SIG-M5 (cell line): ENCODE measurements around the gene POMGNT2.
"Not testable (repeated sequence)": the region's sequence is repeated elsewhere in the genome, so short reads cannot be mapped to it uniquely, and the experiment has no call there.

ENCODE experiments used
- DNase-seq: peaks from one replicate; lab custom pipeline; 2025; lab: John Stamatoyannopoulos, UW

Gene POMGNT2

DNA sequence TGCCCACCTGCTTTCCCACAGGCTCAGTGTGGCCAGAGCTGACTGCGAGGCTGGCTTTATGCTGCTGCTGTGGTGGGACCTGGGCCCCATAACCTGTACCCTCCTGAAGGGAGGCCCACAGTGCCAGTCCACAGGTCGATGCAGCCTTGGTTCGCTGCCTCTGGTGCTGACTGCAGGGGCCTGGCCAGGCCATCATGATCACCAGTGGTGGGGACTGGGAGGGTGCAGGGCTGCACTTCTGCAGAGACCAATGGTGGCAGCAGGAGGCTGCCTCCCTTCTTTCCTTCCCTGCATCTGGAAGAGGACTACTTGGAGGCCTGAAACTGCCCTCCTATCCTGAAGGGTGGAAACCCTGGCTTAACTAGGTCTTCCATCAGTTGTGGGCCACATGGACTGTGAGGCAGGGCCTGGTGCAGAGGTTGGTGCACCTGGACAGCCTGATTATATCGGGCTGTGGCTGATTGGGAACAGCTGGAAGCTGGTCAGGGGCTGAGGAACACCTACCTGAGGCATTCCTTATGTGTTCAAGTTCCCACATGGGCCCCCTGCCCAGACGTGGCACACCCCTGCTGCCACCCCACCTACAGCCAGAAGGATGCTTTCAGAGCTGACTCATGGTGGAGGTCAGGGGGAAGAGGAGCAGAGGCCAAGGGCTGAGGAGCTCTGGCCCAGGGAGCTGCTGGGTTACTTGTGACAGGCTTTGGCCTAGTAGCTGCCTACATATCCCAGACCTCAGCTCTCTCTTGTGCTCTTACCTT is 29.8 kb downstream of the POMGNT2 start:
- no peak for DNase-seq

DNA sequence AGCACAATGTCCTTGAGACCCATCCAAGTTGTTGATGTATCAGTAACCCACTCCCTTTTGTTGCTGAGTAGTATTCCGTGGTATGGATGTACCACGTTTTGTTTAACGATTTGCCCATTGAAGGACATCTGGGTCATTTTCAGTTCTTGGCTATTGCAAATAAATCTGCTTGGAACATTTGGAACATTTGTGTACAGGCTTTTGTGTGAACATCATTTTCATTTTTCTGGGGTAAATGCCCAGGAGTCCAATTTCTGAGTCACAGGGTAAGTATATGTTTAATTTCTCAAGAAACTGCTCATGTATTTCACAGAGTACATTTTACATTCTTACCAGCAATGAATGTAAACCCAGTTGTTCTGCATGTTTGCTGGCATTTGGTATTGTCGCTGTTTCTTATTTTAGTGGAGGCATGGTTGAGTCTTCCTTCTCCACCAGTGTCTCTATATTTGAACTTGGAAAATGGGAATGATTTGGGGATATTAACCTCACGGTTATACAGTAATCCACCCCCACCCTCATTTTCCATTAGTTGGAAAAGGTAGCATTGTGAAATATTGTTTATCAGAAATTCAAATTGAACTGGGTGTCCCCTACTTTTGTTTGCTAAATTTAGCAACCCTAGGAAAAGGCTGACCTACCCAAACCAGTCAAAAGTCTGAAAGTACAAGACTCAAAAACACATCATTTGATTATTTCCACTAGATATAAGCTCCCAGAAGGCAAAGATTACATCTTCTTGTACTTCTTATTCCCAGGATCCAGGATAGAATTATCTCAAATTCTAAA is 30.8 kb downstream of the POMGNT2 start:
- DNase-seq: no peak

DNA sequence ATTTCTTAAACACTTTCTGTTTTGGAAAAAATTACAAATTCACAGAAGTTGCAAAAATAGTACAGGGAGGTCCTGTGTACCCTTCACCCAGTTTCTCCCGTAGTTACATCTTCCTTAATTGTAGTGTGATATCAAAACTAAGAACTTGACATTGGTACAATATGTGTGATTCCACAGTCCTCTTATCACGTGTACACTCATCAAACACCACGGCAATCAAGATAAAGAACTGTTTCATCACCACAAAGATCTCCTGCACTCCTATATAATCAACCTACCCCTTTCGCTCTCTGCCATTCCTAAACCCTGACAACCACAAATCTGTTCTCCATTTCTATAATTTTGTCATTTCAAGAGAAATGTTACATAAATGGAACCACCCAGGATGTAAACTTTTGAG is 31.4 kb downstream of the POMGNT2 start:
- DNase-seq: no peak

DNA sequence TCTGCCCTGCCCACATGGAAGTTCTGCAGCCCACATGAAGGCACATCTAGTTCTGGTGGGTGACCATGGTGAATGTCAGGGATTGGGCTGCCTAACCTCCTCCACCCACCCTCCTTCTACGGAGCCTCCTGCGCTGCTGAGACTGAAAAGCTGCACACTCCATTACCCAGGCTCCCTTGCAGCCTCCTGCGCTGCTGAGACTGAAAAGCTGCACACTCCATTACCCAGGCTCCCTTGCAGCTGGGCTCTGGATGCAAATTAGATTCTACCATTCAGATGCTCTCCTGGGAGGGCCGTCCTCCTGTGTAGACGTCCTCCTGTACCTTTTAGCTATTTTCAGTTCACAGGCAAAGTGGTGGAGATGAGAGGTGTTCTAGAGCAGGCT is 32.1 kb downstream of the POMGNT2 start:
- no peak for DNase-seq

DNA sequence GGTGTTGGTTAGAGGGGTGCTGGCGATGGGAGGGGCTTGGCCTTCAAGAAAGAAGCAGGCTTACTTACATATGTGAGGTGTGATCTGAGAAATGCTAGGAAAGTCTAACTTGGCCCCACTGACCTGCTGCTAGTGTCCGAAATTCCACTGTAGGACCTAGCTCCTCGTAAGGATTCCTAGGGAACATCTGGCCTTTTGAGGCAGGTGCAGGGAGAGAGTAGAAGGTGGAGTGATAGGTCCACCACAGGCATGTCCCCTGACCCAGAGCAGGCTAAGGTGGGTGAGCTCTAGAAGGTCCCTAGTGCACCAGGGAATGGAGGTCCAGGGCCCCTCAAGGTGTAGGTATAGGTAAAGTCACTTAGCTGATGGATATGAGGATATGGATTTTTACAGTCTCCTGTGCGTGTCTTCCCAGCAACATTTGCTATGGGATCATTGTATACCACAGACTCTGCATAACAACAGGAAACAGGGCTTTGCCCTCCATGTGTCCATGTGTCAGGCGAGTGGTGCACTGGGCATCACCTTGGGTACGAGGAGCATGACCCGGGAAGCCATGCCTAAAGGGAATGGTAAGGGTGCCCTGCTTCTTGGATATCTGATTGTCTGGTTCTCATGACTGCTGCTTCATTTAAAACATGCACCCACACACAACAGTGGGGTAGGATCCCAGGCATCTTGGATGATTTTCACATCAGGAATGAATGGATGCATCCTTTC is 32.6 kb downstream of the POMGNT2 start:
- DNase-seq: no peak

DNA sequence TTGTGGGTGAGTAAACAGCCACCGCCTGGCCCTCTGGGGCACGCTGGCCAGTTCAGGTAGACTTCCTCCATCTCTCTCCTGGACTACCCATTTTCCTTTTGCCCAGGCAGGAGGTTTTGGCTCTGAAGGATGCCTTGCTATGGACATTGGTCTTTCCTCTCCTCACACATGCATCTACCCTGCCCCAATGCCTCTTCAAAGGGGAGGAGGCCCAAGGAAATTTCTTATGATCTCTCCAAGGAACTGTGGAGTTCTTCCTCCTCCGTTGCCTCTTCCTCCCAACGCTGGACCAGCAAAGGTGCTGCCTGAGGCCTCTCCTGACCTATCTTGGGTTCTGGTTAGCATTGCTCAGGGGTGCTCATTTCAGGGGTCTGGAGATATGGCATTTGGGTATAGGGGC is 33.5 kb downstream of the POMGNT2 start:
- DNase-seq: no peak

DNA sequence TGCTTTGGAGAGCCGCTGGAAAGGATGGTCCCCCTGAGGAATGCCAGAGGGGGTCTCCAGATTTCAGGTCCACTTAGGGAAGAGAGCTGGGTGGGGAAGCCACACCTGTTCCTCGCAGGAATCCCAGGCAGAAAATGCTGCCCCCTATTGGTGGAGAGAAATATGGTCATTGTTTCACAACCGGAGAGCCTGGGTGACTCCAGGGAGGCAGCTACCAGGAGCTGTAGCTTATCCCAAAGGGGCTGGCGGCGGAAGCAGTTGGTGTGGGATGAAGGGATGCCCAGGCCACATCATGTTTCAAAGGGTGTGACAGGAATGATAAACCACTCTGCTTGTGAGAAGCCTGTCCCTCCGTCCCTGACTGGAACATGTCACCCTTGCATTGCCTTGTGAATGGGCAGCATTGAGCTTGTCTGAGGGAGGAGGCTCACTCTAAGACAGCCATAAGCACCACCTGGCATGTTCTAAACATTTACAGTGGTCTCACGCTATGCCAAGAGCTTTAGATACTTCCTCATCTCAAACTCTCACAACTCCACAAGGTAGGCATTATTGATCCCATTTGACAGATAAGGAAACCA is 34.5 kb downstream of the POMGNT2 start:
- DNase-seq: no peak

DNA sequence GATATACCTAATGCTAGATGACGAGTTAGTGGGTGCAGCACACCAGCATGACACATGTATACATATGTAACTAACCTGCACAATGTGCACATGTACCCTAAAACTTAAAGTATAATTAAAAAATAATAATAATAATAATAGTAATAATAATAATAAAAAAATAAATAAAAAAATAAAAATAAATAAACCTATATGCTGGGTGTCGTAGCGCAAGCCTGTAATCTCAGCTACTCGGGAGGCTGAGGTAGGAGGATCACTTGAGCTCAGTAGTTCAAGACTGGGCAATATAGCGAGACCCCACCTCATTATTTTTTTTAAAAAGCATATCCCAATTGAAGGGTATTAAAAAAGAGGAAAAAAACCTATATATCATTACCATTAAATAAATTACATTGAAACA is 35.2 kb downstream of the POMGNT2 start:
- not testable (repeated sequence) for DNase-seq

DNA sequence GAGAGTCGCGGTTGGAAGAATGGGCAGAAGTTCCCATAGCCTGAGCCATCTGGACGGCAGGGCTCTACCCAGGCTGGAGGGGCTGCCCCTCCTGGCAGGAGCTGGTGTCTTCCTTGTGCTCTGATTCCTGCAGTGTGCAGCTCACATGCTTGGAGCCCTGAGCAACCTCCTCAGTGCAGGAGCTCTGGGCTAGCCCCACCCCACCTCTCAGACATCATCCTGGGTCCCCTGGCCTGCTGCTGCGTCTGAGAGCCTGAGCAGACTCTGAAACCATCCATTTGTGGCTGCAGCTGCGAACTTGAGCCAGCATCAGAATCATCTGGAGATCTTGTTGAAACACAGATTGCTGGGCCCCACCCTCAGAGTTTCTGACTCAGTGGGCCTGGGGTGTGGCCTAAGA is 42.8 kb downstream of the POMGNT2 start:
- no peak for DNase-seq

DNA sequence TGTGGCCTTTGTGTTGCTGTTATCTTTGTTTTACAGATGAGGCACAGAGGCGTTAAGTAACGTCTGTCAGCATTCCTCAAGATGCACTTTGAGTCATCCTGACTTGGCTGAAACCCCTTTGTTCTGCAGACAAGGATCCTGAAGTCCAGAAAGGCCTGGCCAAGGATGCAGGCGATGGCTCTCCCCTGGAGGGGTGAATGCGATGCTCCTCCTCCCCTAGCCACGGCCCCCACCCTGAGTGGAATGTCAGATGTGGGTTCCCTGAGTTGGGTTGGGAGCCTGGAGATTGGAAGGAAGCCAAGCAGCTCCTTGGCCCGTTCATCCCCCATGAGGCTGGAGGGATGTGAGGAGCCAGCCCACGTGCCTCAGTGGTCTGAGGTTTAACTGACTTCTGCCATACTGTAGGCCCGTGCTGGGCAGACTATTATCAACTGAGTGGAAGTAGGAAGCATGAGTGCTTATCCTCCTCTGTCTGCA is 43.3 kb downstream of the POMGNT2 start:
- DNase-seq: no peak

DNA sequence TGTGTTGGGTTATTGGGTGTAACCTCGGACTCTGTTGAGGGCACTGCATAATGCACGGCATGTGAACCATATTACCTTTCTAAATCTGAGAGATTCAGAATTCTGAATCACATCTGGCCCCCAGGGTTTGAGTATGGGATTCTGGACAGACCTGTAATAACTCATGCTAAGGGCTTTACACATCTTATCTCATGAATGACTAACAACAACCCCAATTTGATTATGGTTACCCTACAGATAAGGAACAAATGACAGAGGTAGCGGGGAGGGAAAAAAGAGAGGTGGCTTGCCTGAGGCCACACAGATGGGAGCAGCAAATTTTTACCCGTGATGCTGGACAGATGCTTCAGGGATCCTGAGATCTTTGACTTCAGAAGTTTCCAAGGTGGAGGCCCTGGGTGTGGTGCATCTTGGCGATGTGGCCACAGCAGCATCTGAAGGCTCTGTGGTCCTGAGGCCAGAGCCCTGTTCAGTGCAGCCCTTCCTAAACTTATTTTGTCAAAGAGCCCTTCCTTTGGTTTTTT is 43.8 kb downstream of the POMGNT2 start:
- DNase-seq: no peak

DNA sequence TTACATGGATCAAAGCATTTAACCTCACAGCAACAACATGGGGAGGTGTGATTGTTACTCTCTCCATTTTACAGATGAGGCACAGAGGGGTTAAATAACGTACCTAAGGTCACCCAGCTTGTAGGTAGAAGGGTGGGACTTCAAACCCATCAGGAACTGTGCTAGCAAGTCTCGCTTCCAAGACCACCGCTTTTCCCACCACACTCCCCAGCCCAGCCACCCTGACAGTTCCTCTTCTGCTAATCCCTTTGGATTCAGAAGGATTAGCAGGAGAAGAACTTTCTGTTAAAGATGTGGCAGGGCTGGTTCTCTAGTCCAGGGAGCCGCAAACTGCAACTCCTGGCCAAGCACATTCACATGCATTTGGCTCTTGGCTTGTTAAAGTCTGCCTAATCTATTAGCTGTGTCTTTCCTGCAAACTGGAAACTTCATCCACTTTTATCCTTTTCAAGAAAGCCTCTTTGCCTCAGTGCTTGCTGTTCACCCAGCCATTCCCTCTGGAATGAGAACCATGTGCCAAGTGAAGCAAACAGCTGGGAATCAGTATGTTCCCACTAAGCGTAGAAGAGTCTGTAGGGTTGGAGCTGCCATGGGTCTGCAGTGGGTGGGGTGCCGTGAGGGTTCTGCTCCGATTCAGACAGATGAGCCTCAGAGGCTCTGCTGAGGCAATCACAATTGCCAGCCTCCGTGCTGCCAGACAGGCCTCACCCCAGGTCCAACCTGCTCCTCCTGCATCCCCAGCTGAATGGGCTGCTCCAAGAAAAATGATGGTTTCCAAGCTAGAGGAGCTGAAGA is 44.6 kb downstream of the POMGNT2 start:
- no peak for DNase-seq

DNA sequence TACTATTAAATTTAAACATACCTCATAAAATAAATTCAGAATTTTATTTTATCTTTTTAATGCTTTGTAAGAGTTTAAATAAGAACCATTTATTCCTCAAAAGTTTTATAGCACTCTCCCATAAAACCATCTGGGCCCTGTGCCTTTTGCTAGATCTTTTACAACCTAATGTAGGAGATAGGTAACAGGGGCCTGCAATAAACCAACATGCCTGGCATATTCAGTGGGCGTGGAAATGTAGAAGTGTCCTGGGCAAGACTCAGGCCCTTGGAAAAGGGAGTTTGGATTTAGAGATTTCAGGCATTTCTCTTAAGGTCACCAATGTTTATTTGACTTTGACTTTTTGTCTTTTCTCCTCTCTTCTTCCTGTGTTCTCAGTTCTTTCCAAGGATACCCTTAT is 46.4 kb downstream of the POMGNT2 start:
- no peak for DNase-seq

DNA sequence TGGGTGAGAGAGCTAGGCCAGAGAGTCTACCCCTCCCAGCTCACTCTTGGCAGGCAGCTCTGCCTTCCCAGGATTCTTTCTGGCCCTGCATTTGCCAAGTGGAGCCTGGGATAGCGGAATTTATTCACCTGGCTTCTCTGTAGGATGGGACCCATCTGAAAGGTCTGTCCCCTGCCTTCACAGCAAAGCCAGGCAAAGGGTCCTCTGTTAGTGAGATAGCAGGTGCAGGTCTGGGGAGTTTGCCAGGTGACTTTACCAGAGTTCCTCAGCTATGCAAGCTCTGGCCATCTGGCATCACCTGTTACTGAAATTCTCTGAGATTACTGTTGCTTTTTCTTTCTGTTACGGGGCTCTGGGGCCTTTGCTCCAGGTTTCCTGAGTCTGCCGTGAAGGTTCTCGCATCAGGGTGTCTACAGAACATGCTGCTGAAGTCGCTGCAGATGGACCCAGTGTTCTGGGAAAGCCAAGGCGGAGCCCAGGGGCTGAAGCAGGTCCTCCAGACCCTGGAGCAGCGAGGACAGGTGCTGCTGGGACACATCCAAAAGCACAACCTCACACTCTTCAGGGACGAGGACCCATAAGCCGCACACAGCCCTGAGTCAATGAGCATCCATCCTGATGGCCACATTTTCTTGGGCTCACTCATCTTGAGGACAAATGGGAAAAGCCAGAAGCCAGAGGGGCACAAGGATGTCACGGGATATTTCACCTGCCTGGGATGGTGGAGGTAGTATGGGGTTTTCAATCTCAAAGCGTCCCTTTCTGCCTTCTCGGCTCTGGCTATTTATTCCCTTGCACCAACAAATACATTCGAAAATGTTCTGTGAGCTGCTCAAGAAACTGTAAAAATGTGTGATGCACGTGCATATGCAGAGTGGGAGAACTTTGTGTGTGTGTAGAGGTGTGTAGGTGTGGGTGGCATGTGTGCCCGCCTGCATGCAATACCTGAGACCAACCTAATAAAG is 49.8 kb downstream of the POMGNT2 start:
- DNase-seq: no peak

DNA sequence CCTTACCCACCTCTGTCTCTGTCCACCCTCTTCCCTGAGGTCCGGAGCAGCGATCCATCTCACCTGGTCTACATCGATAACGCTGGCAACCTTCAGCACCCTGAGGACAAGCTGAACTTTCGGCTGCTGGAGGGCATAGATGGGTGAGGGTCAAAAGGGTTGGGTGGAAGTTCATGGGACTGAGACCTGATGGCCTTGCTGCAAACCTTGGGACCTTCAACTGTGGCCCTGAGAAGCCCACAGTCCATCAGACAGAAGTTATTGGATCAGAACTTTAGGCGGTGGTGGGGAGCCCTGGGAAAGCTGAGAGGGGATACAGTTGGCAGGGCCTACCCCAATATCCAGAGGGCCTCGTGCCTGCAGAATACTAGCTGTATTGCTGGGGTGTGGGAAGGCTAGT is 50.5 kb downstream of the POMGNT2 start:
- no peak for DNase-seq

DNA sequence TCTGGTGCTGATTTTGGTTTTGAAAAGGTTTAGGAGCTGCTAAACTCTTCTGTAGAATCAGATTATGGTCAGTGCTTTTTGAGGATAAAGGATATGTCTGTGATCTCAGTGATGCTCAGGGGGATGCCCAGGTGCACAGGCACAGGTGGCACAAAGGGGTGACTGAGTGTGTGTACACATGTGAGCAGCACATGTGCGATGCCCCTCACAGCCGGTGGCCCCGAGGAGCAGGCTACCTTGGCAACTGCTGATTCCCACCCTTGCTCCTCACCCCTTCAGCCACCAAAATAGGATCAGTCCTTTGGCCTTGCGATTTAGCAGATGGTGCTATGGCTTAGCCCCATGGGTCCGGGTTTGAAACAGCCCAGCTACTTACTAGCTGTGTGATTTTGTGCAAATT is 51.1 kb downstream of the POMGNT2 start:
- no peak for DNase-seq

DNA sequence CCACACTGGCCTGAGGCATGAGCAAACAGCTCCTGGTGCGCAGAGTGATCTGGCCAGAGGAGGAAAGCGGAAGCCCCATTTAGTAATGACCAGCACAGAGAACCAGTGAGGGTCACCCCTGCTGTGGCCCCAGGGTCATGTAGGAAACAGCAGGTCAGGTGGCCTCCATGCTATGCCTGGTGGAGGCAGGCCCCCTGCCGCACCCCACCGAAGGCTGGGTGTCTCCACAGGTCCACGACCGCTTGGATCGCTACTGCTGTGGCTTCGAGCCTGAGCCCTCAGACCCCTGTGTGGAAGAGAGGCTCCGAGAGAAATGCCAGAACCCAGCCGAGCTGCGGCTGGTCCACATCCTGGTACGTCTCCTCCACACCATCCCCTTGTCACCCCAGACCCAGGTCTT is 52.6 kb downstream of the POMGNT2 start:
- DNase-seq: no peak

DNA sequence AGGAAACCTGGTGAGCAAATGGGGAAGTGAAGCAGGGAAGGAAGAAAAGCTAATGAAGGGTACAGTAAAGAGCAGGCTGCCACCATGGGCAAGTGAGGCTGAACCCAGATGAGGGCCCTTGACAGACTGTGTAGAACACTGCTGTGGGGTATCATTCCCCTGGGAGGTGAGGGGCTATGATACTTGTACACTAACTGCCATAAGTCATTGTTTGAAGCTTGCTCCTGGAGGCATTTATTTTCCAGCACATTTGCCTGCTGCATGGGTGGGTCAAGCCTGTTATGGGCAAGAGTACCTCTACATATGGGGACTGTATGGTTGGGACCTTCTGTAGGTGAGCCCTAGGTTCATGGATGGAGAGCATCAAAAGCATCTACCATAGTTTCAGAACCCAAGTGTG is 57.4 kb downstream of the POMGNT2 start:
- no peak for DNase-seq

DNA sequence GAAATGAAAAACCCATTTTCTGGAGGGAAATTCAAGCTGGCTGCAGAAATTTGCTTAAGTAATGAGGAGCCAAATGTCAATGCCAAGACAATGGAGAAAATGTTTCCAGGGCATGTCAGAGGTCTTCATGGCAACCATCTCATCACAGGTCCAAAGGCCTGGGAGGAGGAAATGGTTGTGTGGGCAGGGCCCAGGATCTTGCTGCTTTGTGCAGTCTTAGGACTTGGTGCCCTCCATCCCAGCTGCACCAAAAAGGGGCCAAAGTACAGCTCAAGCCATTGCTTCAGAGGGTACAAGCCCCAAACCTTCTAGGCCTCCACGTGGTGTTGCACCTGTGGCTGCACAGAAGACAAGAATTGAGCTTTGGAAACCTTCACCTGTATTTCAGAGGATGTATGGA is 59.3 kb downstream of the POMGNT2 start:
- no peak for DNase-seq

DNA sequence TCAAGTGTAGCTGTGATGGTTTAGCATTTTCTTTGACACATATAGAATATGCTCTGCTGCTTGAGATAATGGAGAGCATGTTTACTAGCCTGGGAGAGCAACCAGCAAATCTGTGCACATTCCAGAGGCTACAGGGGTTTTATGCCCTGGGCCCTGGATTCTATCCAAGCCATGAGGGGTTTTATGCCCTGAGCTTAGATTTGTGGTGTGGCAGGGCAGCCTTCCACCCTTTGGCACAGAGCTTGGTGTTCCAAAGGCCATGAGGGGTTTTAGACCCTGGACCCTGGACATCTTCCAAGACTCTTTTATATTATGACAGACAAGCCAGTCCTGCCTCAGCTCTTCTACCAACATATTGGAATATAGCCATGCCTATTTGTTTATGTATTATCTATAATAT is 60.8 kb downstream of the POMGNT2 start:
- DNase-seq: not testable (repeated sequence)
